ENCODE results near the gene AUTS2. TPM values are rescaled to one million over a fixed set of nuclear protein-coding genes. Genes with fewer than 3 reads are reported as not detected.

The AUTS2 gene
- total and polyA plus RNA-seq, 2 experiments from 2014 or later, result 32.0 to 91.0 TPM

DNA sequence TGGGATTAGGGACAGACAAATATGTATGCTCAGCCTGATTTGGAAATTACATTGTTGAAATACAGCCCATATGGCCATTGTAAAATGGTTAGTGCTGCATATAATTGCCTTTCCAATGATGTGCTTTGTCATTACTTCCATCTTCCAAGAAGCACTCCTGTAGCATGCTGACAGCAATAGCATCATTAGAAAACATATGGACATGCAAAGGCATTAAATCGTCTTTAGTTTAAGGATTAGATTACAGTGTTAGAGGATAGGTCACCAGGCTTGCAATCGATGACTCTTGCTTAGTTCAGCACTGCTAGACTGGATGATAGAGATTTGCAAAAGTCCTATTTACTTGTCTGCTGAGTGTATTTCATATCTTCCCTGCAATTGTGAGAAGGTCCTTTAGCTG lies 17.4 kb downstream of the AUTS2 start:
- Mint-ChIP-seq H3K27me3 (ENCODE audit: insufficient read depth, low read depth, poor library complexity) (peaks cover 89% of the 10 kb centered on the region), H3K4me1 (peaks cover 51% of the 10 kb centered on the region), H3K27ac (no peak overlapping the region), H3K4me3 (no peak overlapping the region), H3K9me3 (no peaks in the 10 kb centered on the region), H3K36me3 (ENCODE audit: low read depth) (no peaks in the 10 kb centered on the region)
- Histone ChIP-seq H3K27ac (ENCODE audit: low read depth) (no peak overlapping the region), H4K20me1 (replicated peaks; ENCODE audit: insufficient read depth) (peaks cover 80% of the 10 kb centered on the region), H3K27me3 (ENCODE audit: insufficient read depth) (peaks cover 100% of the 10 kb centered on the region), H3K4me3 (no peak overlapping the region), H3K36me3 (ENCODE audit: insufficient read depth) (no peaks in the 10 kb centered on the region), H3F3A (replicated peaks; ENCODE audit: low read depth) (no peaks in the 10 kb centered on the region), H3K4me2 (no peak overlapping the region), H3K9me2 (ENCODE audit: insufficient read depth) (no peaks in the 10 kb centered on the region), H3K79me2 (replicated peaks; ENCODE audit: insufficient read depth) (peaks cover 14% of the 10 kb centered on the region), H2AFZ (no peak overlapping the region), H3K4me1 (ENCODE audit: insufficient read depth) (peaks cover 48% of the 10 kb centered on the region)
- TF ChIP-seq POLR2AphosphoS5 (IDR thresholded peaks at IDR 0.05; ENCODE audit: low read depth), result no peak
- TF ChIP-seq CREB1 (CRISPR knock-in tag; IDR thresholded peaks at IDR 0.05; ENCODE audit: low read depth), result no peak
- no peak for TF ChIP-seq ETS1 (IDR thresholded peaks at IDR 0.05)
- TF ChIP-seq, protein P1, sequence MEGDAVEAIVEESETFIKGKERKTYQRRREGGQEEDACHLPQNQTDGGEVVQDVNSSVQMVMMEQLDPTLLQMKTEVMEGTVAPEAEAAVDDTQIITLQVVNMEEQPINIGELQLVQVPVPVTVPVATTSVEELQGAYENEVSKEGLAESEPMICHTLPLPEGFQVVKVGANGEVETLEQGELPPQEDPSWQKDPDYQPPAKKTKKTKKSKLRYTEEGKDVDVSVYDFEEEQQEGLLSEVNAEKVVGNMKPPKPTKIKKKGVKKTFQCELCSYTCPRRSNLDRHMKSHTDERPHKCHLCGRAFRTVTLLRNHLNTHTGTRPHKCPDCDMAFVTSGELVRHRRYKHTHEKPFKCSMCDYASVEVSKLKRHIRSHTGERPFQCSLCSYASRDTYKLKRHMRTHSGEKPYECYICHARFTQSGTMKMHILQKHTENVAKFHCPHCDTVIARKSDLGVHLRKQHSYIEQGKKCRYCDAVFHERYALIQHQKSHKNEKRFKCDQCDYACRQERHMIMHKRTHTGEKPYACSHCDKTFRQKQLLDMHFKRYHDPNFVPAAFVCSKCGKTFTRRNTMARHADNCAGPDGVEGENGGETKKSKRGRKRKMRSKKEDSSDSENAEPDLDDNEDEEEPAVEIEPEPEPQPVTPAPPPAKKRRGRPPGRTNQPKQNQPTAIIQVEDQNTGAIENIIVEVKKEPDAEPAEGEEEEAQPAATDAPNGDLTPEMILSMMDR (conservative IDR thresholded peaks at IDR 0.05; ENCODE audit: low read depth in 2 of 2), result no peak
- TF ChIP-seq EZH2phosphoT487 (IDR thresholded peaks at IDR 0.05; ENCODE audit: unreplicated experiment), result no peak
- no peak for TF ChIP-seq ZNF331 (CRISPR knock-in tag; IDR thresholded peaks at IDR 0.05; ENCODE audit: low read depth)
- TF ChIP-seq NANOG (IDR thresholded peaks at IDR 0.05; ENCODE audit: borderline replicate concordance), result no peak
- no peak for TF ChIP-seq ZNF114 (CRISPR knock-in tag; IDR thresholded peaks at IDR 0.05)
- TF ChIP-seq STAT1 (IDR thresholded peaks at IDR 0.05; ENCODE audit: unreplicated experiment), result no peak
- TF ChIP-seq, protein P2, sequence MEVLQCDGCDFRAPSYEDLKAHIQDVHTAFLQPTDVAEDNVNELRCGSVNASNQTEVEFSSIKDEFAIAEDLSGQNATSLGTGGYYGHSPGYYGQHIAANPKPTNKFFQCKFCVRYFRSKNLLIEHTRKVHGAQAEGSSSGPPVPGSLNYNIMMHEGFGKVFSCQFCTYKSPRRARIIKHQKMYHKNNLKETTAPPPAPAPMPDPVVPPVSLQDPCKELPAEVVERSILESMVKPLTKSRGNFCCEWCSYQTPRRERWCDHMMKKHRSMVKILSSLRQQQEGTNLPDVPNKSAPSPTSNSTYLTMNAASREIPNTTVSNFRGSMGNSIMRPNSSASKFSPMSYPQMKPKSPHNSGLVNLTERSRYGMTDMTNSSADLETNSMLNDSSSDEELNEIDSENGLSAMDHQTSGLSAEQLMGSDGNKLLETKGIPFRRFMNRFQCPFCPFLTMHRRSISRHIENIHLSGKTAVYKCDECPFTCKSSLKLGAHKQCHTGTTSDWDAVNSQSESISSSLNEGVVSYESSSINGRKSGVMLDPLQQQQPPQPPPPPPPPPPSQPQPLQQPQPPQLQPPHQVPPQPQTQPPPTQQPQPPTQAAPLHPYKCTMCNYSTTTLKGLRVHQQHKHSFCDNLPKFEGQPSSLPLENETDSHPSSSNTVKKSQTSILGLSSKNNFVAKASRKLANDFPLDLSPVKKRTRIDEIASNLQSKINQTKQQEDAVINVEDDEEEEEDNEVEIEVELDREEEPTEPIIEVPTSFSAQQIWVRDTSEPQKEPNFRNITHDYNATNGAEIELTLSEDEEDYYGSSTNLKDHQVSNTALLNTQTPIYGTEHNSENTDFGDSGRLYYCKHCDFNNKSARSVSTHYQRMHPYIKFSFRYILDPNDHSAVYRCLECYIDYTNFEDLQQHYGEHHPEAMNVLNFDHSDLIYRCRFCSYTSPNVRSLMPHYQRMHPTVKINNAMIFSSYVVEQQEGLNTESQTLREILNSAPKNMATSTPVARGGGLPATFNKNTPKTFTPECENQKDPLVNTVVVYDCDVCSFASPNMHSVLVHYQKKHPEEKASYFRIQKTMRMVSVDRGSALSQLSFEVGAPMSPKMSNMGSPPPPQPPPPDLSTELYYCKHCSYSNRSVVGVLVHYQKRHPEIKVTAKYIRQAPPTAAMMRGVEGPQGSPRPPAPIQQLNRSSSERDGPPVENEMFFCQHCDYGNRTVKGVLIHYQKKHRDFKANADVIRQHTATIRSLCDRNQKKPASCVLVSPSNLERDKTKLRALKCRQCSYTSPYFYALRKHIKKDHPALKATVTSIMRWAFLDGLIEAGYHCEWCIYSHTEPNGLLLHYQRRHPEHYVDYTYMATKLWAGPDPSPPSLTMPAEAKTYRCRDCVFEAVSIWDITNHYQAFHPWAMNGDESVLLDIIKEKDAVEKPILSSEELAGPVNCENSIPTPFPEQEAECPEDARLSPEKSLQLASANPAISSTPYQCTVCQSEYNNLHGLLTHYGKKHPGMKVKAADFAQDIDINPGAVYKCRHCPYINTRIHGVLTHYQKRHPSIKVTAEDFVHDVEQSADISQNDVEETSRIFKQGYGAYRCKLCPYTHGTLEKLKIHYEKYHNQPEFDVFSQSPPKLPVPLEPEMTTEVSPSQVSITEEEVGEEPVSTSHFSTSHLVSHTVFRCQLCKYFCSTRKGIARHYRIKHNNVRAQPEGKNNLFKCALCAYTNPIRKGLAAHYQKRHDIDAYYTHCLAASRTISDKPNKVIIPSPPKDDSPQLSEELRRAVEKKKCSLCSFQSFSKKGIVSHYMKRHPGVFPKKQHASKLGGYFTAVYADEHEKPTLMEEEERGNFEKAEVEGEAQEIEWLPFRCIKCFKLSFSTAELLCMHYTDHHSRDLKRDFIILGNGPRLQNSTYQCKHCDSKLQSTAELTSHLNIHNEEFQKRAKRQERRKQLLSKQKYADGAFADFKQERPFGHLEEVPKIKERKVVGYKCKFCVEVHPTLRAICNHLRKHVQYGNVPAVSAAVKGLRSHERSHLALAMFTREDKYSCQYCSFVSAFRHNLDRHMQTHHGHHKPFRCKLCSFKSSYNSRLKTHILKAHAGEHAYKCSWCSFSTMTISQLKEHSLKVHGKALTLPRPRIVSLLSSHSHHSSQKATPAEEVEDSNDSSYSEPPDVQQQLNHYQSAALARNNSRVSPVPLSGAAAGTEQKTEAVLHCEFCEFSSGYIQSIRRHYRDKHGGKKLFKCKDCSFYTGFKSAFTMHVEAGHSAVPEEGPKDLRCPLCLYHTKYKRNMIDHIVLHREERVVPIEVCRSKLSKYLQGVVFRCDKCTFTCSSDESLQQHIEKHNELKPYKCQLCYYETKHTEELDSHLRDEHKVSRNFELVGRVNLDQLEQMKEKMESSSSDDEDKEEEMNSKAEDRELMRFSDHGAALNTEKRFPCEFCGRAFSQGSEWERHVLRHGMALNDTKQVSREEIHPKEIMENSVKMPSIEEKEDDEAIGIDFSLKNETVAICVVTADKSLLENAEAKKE (CRISPR knock-in tag; IDR thresholded peaks at IDR 0.05), result no peak
- no peak for TF ChIP-seq REST (IDR thresholded peaks at IDR 0.05; ENCODE audit: unreplicated experiment)
- no peak for TF ChIP-seq EZH2 (IDR thresholded peaks at IDR 0.05; ENCODE audit: low read depth, unreplicated experiment)
- no peak for TF ChIP-seq JUNB (IDR thresholded peaks at IDR 0.05; ENCODE audit: unreplicated experiment)
- ATAC-seq, result no peak
- no peak for DNase-seq (ENCODE audit: low spot score)

Measured in GM23338 (cell line).